ENCODE data around the gene THAP4. TPM values are rescaled to one million over a fixed set of nuclear protein-coding genes. Genes with fewer than 3 reads are reported as not detected.
A peak's percentile ranks its signal among the peaks of the same experiment; 100 is the strongest.

THAP4 gene
- total RNA-seq, 1 experiment from 2014 or later = 88.6 TPM

DNA sequence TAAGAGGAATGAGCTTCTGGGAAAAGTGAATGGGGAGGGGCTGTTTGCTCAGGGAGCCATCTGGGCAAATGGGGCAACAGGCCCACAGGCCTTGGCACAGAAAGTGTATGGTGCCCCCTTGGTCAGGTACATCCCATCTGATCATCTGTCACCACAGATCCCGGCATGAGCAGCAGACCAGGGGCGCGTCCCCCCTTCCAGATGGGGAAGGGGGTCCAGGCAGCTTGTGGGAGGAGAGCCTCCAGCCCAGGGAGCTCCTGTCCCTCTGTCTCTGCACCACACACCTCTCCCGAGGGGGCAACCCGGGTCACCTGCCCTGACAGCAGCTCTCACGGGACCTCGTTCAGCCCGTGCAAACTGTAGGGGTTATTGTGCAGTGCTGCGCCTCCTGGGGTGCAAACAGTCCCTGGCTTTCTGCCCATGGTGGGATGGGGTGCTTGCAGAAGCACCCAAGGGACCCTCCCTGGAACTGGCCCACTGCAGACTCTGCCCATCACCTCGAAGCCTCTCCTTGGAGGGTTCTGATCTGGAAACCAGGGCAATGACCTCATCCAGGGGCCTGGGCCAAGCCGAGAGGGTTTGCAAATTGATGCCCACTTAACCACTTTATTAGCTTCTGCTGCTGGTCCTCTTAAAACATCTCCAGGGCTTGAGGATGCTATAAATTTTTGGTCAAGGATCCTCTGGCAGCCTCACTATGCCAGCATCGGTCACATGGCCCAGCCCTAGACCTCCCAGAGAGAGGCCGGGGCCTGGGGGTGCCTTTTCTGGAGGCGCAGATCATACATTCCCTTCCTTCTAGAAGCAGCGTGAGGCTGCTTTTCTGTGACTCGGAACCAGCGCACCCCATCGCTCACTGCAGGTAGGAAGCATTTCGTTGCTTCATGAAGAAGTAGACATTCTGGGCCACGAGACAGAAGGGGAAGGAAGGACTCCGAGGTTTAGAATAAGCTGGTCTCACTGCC, 86.1 kb downstream of the THAP4 start:
- ATAC-seq = no peak
- no peaks in the 10 kb centered on the region for H3K9me3 Mint-ChIP-seq
- no peak overlapping the region for H3K4me3 Mint-ChIP-seq
- ChIA-PET CTCF (interaction anchor here (0.6 to 1.1 kb wide), 3 partner anchors 9 to 473 kb away, joined by 3 to 4 read pairs (median 3); no protein-coding TSS in a partner anchor), POLR2A (no interaction called here)
- no peak overlapping the region for H3K27ac Mint-ChIP-seq
- H3K4me1 Mint-ChIP-seq = peaks cover 29% of the 10 kb centered on the region
- 0 out of 2 replicates have a peak, but pooled peaks have one; percentile 8 for TF ChIP-seq GABPB1 (CRISPR knock-in tag; IDR thresholded peaks at IDR 0.05)
- TF ChIP-seq SMAD3 (CRISPR knock-in tag; IDR thresholded peaks at IDR 0.05; ENCODE audit: borderline replicate concordance) = no peak
- H3K27me3 Mint-ChIP-seq (ENCODE audit: low read depth) = no peaks in the 10 kb centered on the region
- no peak for DNase-seq (ENCODE audit: low spot score)
- no peaks in the 10 kb centered on the region for H3K36me3 Mint-ChIP-seq

DNA sequence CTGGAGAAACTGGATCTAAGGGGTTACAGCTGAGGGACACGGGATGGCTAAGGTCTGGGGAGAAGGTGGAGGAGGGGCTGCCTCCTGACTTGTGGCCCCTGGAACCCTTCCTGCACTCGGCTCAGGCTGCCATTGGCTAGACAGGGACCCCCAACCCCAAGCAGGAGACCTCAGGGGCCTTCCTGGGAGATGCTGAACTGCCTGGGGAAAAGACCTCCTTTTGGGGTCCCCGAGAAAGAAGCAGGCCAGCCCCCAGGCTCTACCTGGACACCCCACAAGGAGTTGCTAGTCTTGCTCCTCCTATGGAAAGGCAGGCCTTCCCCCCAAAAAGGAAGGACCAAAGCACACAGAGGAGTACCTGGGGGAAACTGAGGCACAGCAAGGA, 88.5 kb downstream of the THAP4 start:
- POLR2A ChIA-PET = interaction anchor here (1.0 kb wide), 1 partner anchor 31 kb away, joined by 5 read pairs; no protein-coding TSS in a partner anchor
- TF ChIP-seq TEAD4 (CRISPR knock-in tag; IDR thresholded peaks at IDR 0.05) (no peak), PREB (CRISPR knock-in tag; IDR thresholded peaks at IDR 0.05; ENCODE audit: borderline replicate concordance) (no peak), CREB1 (CRISPR knock-in tag; IDR thresholded peaks at IDR 0.05) (no peak), GTF2I (CRISPR knock-in tag; conservative IDR thresholded peaks at IDR 0.05) (no peak), ATF2 (CRISPR knock-in tag; IDR thresholded peaks at IDR 0.05; ENCODE audit: borderline replicate concordance, low read depth) (no peak), ZBTB43 (CRISPR knock-in tag; IDR thresholded peaks at IDR 0.05) (no peak)
- H3K27me3 Mint-ChIP-seq (ENCODE audit: low read depth) = peaks cover 5% of the 10 kb centered on the region
- no peak for DNase-seq (ENCODE audit: low spot score)
- H3K4me1 Mint-ChIP-seq = peaks cover 13% of the 10 kb centered on the region
- CTCF ChIA-PET = interaction anchor here (1.3 kb wide), 1 partner anchor 47 kb away, joined by 3 read pairs; no protein-coding TSS in a partner anchor
- no peaks in the 10 kb centered on the region for H3K9me3 Mint-ChIP-seq
- no peak overlapping the region for H3K4me3 Mint-ChIP-seq
- no peak overlapping the region for H3K27ac Mint-ChIP-seq
- ATAC-seq = no peak
- H3K36me3 Mint-ChIP-seq = no peaks in the 10 kb centered on the region

DNA sequence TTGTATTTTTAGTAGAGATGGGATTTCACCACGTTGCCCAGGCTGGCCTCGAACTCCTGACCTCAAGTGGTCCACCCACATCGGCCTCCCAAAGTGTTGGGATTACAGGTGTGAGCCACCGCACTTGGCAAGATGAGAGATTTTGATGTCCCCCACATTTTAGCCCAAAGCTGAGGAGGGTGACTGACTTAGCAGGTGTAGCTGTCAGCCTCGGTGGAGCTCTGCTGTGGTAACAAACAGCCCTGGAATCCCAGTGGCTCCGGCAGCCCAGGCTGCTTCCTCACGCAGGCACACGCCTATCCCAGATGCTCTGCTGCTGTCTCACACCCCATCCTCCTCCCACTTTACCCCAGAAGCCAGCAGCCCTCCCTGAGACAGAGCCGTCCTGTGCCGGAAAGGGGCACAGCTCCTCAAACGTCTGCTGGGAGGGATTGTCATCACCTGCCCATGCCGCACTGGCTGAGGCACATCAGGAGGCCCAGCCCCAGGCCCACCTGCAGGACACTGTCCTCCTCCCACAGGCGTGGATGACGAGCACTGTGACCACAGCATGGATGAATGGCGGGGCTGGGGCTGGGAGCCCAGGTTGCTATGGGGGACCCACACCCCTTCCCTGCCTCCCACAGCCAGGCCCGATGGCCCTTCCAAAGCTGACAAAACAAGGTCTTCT, 89.0 kb downstream of the THAP4 start:
- Mint-ChIP-seq H3K36me3 (no peaks in the 10 kb centered on the region), H3K27ac (no peak overlapping the region), H3K27me3 (ENCODE audit: low read depth) (peaks cover 10% of the 10 kb centered on the region), H3K4me3 (no peak overlapping the region), H3K4me1 (peaks cover 10% of the 10 kb centered on the region; the same call in 1 of the 2 replicates), H3K9me3 (no peaks in the 10 kb centered on the region)
- ChIA-PET POLR2A (interaction anchor here (1.0 kb wide), 1 partner anchor 30 kb away, joined by 5 read pairs; no protein-coding TSS in a partner anchor), CTCF (interaction anchor here (1.3 kb wide), 1 partner anchor 47 kb away, joined by 3 read pairs; no protein-coding TSS in a partner anchor)
- ATAC-seq (no peak), DNase-seq (ENCODE audit: low spot score) (no peak)
- no peak for TF ChIP-seq TEAD4 (CRISPR knock-in tag; IDR thresholded peaks at IDR 0.05)

- no peak overlapping the region; the same call in 1 of the 2 replicates for H3K27ac Mint-ChIP-seq
- peak; percentile 46 for ATAC-seq
These were observed 90.0 kb downstream of the THAP4 start for GRCh38 chr2:241546771-241547498.

More at GRCh38 chr2:241546771-241547498, 90.0 kb downstream of the THAP4 start:
- no peaks in the 10 kb centered on the region for H3K36me3 Mint-ChIP-seq
- H3K27me3 Mint-ChIP-seq (ENCODE audit: low read depth) = peaks cover 20% of the 10 kb centered on the region
- H3K4me3 Mint-ChIP-seq = no peak overlapping the region
- peaks cover 10% of the 10 kb centered on the region; the same call in 1 of the 2 replicates for H3K4me1 Mint-ChIP-seq
- POLR2A ChIA-PET = no interaction called here
- TF ChIP-seq ETV6 (CRISPR knock-in tag; IDR thresholded peaks at IDR 0.05) = no peak
- DNase-seq (ENCODE audit: low spot score) = no peak
- H3K9me3 Mint-ChIP-seq = no peaks in the 10 kb centered on the region
- CTCF ChIA-PET = interaction anchor here (0.9 kb wide), 1 partner anchor 64 kb away, joined by 4 read pairs; no protein-coding TSS in a partner anchor

All from WTC11 (cell line).